NCI-H1092 (cell line): ENCODE data around the gene TIAL1.
"Not testable (repeated sequence)": the region's sequence is repeated elsewhere in the genome, so short reads cannot be mapped to it uniquely, and the experiment has no call there.

Experiments
- DNase-seq: peaks from one replicate; lab custom pipeline; 2025; lab: John Stamatoyannopoulos, UW

The TIAL1 gene

GRCh38 chr10:119596537-119597404 is at the start of gene TIAL1:
TIAL1 (minus strand) TSS chr10:119596964; CDS start chr10:119596465, 499 bp downstream.
- DNase-seq: peak; percentile 97

- no peak for DNase-seq
Observed at GRCh38 chr10:119644994-119645393, 48.2 kb upstream of the TIAL1 start.

- DNase-seq: no peak
Observed at GRCh38 chr10:119644205-119644814, 47.5 kb upstream of the TIAL1 start.

GRCh38 chr10:119643306-119644204 is 46.8 kb upstream of the TIAL1 start:
- no peak for DNase-seq

GRCh38 chr10:119642556-119643111 is 45.9 kb upstream of the TIAL1 start:
- DNase-seq: no peak

GRCh38 chr10:119640875-119641526 is 44.2 kb upstream of the TIAL1 start:
- DNase-seq: no peak

- no peak for DNase-seq
Observed at GRCh38 chr10:119640384-119640783, 43.6 kb upstream of the TIAL1 start.

- DNase-seq: no peak
Observed at GRCh38 chr10:119638982-119639381, 42.2 kb upstream of the TIAL1 start.

- no peak for DNase-seq
Observed at GRCh38 chr10:119637631-119638030, 40.9 kb upstream of the TIAL1 start.

GRCh38 chr10:119634219-119634544 is 37.4 kb upstream of the TIAL1 start:
- DNase-seq: no peak

GRCh38 chr10:119633538-119634218 is 36.9 kb upstream of the TIAL1 start:
- no peak for DNase-seq

- DNase-seq: no peak
Observed at GRCh38 chr10:119630300-119630699, 33.5 kb upstream of the TIAL1 start.

GRCh38 chr10:119625570-119626280 is 29.0 kb upstream of the TIAL1 start:
- no peak for DNase-seq

- DNase-seq: no peak
Observed at GRCh38 chr10:119621078-119621384, 24.3 kb upstream of the TIAL1 start.

GRCh38 chr10:119620241-119621077 is 23.7 kb upstream of the TIAL1 start:
- DNase-seq: no peak

GRCh38 chr10:119619811-119620210 is 23.0 kb upstream of the TIAL1 start:
- DNase-seq: not testable (repeated sequence)

- DNase-seq: no peak
Observed at GRCh38 chr10:119619215-119619614, 22.5 kb upstream of the TIAL1 start.

GRCh38 chr10:119616882-119617570 is 20.3 kb upstream of the TIAL1 start:
- no peak for DNase-seq

- DNase-seq: no peak
Observed at GRCh38 chr10:119614686-119615085, 17.9 kb upstream of the TIAL1 start.
